ENCODE results near the gene HADHB.
"Not testable (repeated sequence)": the region's sequence is repeated elsewhere in the genome, so short reads cannot be mapped to it uniquely, and the experiment has no call there.

HADHB gene

DNA sequence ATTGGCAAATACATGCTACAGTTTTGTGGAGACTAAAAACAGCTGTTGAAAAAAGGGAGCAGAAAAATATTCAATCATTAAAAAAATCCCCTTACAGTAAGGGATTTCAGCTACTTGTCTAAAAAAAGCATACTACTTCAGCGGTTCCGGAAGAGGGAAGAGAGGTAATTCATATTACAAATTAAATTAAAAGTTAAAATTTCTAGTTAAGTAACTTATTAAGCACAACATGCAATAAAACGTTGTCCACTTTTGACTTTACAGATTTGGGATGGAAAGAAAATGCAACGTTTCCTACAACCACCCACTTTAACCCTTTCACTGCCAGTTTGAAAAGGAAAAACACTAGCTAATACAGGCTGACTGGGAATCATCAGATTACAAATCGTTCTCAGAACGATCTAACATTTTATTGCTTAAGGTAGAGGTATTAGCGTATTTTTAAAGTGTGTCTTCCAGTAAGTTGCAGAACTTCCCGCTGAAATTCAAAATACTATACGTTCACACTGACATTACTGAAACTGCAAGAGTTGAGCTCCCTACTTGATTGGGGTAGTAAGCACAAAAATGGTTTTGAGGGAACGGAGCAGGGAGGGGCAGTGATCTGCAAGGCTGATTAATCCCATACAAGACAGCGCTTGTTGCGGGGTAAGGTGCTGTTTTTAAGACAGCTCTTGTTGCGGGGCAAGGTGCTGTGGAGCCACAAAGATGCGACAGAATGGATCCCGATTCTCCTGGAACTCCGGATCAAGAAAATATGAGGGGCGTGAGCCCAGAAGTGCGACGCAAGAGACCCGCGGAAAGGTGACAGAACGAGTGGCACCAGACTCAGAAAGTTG, 1.1 kb upstream of the HADHB start:
- FAIRE-seq: no peak
- DNase-seq (ENCODE audit: extremely low spot score, insufficient read length, low read depth): no peak

DNA sequence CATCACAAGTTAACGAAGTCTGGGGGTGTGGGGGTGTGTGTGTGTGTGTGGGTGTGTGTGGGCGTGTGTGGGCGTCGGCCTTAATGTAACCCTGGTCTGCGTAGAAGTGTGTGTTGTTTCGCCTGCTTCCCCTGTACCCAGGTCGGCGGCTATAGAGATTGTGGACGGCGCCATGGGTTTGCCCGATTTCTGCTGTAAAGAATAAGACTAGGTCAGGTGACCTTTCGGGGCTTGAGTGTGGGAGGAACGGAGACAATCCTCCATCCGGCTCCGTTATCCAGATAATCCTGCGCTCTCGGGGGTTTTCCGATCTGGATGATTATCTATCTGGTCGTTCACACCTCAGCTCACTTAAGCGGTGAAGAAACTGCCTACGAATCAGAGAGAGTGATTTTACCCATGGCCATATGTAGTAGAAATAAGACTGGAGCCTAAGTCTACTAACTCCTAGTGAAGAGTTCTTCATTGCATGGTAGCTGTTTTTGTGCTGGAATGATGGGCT, 543 bp downstream of the HADHB start:
- peak; percentile 36 for FAIRE-seq
- DNase-seq (ENCODE audit: extremely low spot score, insufficient read length, low read depth): no peak

DNA sequence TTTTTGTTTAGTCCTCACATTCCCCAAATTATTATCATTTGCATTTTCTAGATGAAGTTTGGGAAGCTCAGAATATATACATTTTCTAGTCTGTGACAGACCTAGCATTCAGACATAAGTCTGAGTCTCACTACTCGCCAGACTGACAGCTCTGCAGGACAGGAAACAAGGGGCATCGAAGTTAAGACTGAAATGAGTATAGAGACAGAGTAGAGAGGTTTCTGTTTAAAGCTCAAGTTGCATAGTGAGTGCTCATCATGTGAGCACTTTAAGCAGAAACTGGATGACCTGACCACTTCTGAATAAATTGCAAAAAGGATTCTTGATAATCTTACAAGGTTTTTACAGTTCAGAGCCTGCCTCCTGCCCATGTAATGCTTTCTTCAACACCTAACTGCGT, 1.1 kb downstream of the HADHB start:
- DNase-seq (ENCODE audit: extremely low spot score, insufficient read length, low read depth) (no peak), FAIRE-seq (peak; percentile 64)

DNA sequence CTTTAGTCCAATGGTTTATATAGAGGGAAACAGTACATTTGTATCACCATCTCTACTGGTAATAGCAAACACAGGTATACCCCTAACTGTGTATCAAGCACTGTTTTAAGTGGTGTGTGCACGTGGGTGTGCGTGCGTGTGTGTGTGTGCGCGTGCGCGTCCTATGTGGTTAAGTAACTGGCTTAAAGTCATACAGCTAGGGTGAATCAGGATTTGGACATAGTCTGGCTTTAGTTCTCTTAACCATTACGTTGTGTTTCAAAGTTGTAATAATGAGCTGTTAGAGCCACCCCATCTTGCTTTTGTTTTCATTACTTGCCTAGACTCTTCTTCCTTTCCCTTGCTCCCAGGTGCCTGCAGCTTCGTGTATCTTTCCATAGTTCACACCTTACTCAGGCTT, 2.1 kb downstream of the HADHB start:
- no peak for DNase-seq (ENCODE audit: extremely low spot score, insufficient read length, low read depth)
- no peak for FAIRE-seq

DNA sequence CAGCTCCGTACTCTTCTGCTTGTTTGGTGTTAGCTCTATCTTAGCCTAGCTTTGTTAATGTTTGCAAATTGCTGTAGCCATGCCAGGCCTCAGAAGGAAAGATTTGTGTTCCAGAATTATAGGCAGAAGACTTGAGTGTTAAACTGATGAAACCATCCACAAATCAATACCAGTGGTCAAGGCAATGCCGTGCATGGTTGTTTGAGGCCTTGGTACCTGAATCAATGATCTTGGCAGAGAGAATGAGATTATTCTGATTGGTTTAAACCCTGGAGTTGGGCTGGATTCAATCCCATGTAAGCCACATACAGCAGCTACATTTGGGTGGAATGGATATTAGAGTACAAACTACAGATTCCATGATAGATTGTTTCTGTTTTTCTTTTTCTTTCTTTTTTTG, 4.9 kb downstream of the HADHB start:
- FAIRE-seq (no peak), DNase-seq (ENCODE audit: extremely low spot score, insufficient read length, low read depth) (no peak)

DNA sequence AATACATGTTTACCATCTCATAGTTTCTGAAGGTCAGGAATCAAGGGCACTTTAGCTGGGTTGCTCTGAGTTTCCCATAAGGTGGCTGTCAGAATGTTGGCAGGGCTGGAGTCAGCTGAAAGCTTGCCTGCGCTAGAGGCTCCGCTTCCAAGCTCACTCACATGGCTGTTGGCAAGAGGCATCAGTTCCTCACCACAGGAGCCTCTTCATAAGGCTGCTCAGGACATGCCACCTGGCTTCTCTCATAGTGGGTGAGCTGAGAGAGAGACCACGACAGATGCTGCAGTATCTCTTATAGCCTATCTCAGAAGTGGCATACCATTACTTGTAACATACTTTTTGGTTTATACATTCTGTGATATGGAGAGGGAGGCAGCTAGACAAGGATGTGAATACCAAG, 7.2 kb downstream of the HADHB start:
- no peak for FAIRE-seq
- DNase-seq (ENCODE audit: extremely low spot score, insufficient read length, low read depth): no peak

DNA sequence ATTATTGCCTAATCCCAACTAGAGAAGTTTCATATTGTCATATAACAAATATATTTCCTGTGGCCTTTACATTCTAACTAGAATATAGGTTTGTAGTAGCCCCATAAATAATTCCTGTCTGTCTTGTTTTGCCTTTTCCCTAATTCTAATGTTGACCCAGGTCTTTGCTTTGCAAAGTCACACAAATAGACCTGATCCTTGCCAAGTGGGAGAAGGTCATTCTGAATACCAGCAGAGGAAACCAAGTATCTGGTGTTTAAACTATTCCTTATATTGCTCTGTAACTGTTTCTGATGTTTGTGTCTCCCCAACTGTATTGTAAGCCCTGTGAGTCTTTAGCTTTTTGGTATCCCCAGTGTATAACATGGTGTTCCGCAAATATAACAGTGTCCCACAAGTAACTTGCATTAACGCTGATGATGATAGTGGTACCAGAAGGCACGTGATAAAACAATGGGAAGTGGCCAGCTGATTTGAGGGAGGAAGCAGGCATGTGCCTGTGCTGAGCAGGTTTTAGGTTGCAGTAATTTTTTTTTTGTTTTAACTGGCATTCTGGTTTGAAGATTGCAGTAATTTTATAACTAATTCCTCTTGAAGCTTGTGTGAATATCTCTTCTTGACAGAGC, 11.1 kb downstream of the HADHB start:
- DNase-seq (ENCODE audit: extremely low spot score, insufficient read length, low read depth) (no peak), FAIRE-seq (no peak)

DNA sequence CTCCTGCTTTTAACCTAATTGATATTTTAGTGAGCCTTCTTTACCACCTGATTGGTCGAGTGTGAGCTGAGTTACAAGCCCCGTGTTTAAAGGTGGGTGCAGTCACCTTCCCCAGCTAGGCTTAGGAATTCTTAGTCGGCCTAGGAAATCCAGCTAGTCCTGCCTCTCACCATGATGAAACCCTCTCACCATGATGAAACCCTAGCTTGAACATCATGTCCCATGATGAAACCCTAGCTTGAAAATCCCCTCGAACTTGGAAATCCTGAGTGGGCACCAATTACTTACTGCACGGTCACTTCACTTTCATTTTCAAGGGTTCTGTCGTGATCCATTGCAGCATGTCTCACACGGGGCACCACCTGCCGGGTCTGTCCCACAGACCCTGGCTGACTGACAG, 14.1 kb downstream of the HADHB start:
- DNase-seq (ENCODE audit: extremely low spot score, insufficient read length, low read depth); FAIRE-seq: not testable (repeated sequence)

DNA sequence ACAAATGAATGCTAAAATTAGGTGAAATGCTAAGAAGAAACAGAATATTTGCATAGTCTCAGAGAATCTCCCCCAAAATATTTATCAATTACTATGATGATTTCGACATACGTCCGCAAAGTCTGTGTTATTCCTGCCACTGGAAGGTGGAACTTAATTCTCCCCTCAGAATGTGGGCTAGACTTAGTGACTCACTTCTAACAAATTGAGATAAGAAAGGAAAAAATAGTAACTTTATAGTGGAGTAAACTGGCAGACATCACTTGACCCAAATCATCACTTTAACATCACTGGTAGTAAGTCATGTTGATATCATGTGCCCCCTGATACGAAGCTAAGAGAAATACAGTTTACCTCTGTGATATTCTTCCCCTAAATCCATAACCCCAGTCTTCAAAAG, 23.5 kb downstream of the HADHB start:
- DNase-seq (ENCODE audit: extremely low spot score, insufficient read length, low read depth) (no peak), FAIRE-seq (no peak)

DNA sequence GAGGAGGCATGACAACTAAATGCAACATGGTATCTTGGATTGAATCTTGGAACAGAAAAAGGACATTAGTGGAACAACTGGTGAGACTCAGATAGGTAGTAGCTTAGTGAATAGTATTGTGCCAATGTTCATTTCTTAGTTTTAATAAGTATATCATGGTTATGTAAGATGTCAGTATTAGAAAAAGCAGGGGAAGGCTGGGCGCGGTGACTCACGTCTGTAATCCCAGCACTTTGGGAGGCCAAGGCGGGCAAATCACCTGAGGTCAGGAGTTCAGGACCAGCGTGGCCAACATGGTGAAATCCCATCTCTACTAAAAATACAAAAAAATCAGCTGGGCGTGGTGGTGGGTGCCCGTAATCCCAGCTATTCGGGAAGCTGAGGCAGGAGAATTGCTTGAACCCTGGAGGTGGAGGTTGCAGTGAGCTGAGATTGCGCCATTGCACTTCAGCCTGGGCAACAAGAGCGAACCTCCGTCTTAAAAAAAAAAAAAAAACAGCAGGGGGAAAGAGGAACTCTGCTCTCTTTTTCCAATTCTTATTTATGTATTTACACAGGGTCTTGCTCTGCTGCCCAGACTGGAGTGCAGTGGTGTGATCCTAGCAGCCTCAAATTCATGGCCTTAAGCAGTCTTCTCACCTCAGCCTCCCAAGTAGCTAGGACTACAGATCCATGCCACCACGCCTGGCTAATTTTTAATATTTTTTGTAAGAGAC, 24.1 kb downstream of the HADHB start:
- not testable (repeated sequence) for FAIRE-seq; DNase-seq (ENCODE audit: extremely low spot score, insufficient read length, low read depth)

DNA sequence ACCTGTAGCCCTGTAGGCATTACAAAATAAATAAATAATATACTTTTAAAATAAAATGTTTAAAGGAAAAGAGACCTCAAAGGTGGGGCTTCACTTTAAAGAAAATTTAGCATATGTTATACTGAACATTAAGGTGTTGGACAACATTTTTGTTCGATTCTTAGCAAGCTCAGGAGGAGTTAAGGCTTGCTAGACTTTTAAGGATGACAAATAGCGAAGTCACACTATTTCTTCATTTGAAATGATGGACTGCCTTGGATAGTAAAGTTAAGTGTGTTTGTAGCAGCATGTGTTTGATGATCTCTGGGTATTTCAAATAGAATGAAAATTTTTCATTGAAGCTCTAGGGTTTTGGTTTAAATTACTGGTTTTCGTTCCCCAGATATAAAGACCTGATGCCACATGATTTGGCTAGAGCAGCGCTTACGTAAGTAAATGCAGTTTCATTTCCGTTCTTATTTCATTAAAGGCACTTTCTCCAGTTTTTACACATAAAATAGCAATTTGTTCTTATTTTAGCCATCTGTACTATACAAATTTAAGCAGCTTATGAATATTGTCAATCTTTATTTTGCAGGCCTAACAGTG, 24.9 kb downstream of the HADHB start:
- FAIRE-seq: peak; percentile 60

DNA sequence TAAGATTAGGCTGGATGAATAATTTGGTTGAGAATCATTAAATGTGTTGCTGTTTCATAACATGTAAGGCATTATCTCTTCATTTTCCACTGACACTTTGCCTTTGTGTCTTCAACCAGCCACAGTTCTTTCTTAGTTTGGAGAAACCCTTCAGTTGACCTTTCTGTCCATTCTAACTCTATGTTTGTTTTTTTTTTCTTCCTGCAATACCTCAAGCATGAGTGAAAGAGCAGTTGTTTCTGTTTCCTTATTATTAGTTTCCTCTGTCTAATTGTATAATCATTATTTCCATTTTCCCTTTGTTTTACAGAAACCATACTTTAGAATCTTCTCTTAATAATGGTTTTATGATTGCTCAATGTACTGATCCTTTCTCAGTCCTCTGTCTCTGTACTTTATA, 25.6 kb downstream of the HADHB start:
- FAIRE-seq: no peak
- DNase-seq (ENCODE audit: extremely low spot score, insufficient read length, low read depth): no peak

More for the DNA sequence above, 24.9 kb downstream of the HADHB start:
- no peak for DNase-seq (ENCODE audit: extremely low spot score, insufficient read length, low read depth)

DNA sequence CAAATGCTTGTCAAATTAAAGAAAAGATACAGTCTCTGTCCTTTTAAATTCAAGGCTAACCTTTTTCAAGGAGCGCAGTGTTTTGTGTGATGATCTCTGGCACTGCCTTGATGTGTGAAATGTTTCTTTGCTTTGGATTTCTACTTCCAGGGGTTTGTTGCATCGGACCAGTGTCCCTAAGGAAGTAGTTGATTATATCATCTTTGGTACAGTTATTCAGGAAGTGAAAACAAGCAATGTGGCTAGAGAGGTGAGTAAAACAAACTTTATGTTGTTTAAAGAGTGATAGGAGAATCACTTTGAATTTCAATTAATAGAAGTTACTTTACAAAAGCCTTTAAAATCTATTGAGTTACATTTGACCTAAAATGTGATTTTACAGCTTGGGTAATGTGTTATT, 28.8 kb downstream of the HADHB start:
- DNase-seq (ENCODE audit: extremely low spot score, insufficient read length, low read depth) (no peak), FAIRE-seq (no peak)

DNA sequence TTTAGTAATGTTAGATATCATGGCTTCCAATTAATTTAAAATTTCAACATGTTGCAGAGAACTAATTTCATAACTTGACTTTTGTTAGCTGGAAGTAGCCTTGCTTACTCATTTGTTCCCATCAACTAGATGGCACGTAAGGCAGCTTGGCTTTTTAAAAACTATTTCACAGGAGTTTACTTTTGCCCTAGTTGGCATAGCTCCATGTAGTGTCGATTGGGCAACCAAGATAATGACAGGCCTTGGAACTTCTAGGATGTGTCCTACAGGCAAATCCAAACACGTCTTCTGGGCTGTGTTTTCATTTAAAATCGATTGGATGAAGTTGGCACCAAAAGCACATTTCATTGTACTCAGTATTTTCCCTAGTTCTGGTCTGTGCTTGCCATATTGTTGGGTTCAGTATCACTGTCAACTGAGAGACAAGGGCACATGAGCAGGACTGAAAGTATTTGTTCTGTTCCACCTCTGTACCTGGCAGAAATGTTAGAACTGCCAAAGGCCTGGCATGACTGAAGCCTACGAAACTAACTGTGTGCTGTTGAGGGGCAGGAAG, 29.4 kb downstream of the HADHB start:
- FAIRE-seq (no peak), DNase-seq (ENCODE audit: extremely low spot score, insufficient read length, low read depth) (no peak)

DNA sequence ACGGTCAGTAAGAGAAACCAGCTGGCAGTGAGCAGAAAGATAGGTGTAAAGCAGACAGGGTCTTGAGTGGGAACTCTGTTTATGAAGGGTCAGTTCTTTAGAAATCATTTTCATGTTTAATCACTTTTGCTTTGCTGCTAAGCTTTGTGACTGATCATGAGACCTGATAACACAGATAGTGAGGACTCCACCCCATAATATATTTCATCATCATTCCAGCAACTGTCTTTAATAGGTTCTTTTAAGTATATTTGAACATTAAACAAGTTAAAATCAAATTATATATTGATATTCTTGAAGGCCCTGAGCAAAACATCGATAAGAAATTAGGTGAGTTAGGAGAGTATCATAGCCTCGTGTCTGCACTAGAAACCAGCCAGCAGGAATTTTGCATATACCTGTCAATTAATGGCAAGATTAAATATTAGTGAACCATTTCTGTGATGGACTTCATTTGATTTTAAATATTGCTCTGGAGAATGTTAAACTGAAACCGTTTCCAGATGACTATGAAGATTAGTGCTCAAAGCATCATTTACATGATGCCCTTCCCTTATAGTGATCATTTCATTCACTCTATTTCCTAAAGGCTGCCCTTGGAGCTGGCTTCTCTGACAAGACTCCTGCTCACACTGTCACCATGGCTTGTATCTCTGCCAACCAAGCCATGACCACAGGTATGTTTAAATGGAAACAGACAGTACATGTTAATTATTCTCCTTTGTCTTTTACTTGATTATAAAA, 31.9 kb downstream of the HADHB start:
- no peak for DNase-seq (ENCODE audit: extremely low spot score, insufficient read length, low read depth)
- no peak for FAIRE-seq

DNA sequence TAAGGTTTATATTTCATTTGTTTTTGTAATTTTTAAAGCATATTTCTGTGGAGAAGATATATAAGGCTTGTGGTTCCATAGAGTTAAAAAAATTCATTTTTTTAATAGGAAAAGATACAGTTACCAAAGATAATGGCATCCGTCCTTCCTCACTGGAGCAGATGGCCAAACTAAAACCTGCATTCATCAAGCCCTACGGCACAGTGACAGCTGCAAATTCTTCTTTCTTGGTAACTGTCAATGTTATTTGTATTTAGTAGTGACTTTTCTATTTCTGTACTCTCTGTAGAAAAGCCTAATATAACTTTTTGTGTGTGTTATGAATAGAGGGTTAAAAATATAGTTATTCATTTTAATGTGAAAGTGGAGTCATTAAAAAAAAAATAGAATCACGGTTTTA, 35.1 kb downstream of the HADHB start:
- no peak for DNase-seq (ENCODE audit: extremely low spot score, insufficient read length, low read depth)
- no peak for FAIRE-seq

DNA sequence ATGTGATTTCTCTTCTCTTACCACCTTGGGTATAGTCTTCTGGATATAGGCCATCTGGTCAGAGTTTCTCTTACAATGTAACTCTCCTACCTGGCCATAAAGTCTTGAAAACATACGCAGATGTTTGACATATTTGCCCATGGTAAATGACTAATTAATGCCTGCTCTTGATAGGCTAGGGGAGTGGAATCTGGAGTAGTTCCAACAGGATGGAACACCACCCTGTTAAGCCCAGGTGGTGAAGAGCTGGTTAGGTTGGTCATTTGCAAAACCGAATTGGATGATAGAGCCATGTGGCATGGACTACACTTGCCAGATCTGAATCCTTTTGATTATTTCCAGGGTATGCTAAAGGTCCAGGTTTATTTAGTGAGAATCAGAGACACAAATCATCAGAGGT, 36.5 kb downstream of the HADHB start:
- DNase-seq (ENCODE audit: extremely low spot score, insufficient read length, low read depth) (no peak), FAIRE-seq (no peak)

DNA sequence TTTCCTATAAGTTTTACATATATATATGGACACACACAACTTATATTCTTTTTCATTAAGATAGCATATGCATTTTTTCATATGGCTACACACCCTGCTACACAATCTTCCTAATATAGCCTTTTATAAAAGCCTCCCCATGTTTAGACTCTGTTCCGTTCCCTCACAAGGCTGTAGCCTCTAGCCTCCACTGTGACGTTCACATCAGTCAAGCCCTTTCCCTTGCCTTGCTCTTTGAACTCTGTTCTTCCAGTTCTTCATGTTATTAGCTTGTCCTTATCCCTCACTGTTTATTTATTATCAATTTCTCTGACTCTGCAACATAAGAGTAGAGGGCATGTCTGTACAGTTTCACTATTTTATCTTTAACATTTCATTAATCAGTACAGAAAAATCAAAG, 38.9 kb downstream of the HADHB start:
- FAIRE-seq (no peak), DNase-seq (ENCODE audit: extremely low spot score, insufficient read length, low read depth) (no peak)

DNA sequence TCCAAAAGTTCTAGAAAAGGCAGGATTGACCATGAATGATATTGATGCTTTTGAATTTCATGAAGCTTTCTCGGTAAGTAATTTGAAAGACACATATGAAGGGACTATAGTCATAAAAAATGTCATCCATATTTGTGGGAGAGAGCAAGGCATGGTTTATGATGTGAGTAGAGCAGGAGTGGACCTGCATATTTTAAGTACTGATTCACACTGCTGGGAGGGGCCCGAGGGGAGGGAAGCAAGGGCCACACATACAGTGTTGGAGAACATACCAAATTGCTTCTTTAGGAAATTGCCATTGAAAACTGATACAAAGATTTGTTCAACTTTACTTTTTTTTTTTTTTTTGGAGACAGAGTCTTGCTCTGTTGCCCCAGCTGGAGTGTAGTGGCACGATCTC, 39.4 kb downstream of the HADHB start:
- no peak for DNase-seq (ENCODE audit: extremely low spot score, insufficient read length, low read depth)
- FAIRE-seq: no peak

DNA sequence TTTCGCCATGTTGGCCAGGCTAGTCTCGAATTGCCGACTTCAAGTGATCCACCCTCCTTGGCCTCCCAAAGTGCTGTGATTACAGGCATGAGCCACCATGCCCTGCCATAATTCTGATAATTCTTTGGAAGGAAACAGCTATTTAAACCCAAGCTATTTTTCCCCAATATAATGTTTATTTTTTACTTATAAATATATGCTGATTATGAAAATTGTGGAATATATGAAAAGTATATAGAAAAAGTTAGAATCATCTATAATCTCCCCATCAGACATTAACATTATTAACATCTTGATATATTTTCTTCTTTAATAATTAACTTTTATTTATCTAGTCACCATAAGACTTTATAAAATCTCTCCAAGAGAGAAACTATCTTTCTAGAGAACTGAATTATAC, 41.2 kb downstream of the HADHB start:
- no peak for DNase-seq (ENCODE audit: extremely low spot score, insufficient read length, low read depth)
- FAIRE-seq: no peak
